Parathyroid adenoma (tissue), 2 donors: ENCODE results near the gene RD3L.

Experiments used
- H2AFZ ChIP-seq: fragments of 300-600 bp; sonication (generic); one replicate; pipeline ENCODE4 v1.7.0; 2017; ENCODE audit warnings: antibody characterized with exemption, mild to moderate bottlenecking
- H3K27ac ChIP-seq: fragments of 300-600 bp; sonication (generic); one replicate; pipeline ENCODE4 v1.7.0; 2017
- H3K27me3 ChIP-seq: fragments of 300-600 bp; sonication (generic); one replicate; pipeline ENCODE4 v1.7.0; 2017; ENCODE audit warnings: low read length; ENCODE audit not compliant: control insufficient read depth, insufficient read depth
- H3K36me3 ChIP-seq: fragments of 300-600 bp; sonication (generic); one replicate; pipeline ENCODE4 v1.7.0; 2017; ENCODE audit warnings: low read length; ENCODE audit not compliant: control insufficient read depth, insufficient read depth
- H3K4me1 ChIP-seq: fragments of 300-600 bp; sonication (generic); one replicate; pipeline ENCODE4 v1.7.0; 2017; ENCODE audit warnings: control low read depth
- H3K4me2 ChIP-seq: fragments of 300-600 bp; sonication (generic); one replicate; pipeline ENCODE4 v1.7.0; 2017; ENCODE audit warnings: low read length
- H3K4me3 ChIP-seq: fragments of 300-600 bp; sonication (generic); one replicate; pipeline ENCODE4 v1.7.0; 2017; ENCODE audit warnings: low read depth, low read length
- H3K79me2 ChIP-seq: fragments of 300-600 bp; sonication (generic); one replicate; pipeline ENCODE4 v1.7.0; 2017; ENCODE audit warnings: control low read depth
- H3K9ac ChIP-seq: fragments of 300-600 bp; sonication (generic); one replicate; pipeline ENCODE4 v1.7.0; 2017; ENCODE audit warnings: mild to moderate bottlenecking
- H3K9me3 ChIP-seq: fragments of 300-600 bp; sonication (generic); one replicate; pipeline ENCODE4 v1.7.0; 2017; ENCODE audit warnings: low read length; ENCODE audit not compliant: control insufficient read depth
- TF ChIP-seq, protein P1 (sequence below): fragments of 300-600 bp; sonication (generic); IDR thresholded peaks from one replicate; pipeline ENCODE4 v1.7.0; 2017; ENCODE audit warnings: antibody characterized with exemption, mild to moderate bottlenecking
- donor health status: primary hyperparathyroidism.

The RD3L gene

DNA sequence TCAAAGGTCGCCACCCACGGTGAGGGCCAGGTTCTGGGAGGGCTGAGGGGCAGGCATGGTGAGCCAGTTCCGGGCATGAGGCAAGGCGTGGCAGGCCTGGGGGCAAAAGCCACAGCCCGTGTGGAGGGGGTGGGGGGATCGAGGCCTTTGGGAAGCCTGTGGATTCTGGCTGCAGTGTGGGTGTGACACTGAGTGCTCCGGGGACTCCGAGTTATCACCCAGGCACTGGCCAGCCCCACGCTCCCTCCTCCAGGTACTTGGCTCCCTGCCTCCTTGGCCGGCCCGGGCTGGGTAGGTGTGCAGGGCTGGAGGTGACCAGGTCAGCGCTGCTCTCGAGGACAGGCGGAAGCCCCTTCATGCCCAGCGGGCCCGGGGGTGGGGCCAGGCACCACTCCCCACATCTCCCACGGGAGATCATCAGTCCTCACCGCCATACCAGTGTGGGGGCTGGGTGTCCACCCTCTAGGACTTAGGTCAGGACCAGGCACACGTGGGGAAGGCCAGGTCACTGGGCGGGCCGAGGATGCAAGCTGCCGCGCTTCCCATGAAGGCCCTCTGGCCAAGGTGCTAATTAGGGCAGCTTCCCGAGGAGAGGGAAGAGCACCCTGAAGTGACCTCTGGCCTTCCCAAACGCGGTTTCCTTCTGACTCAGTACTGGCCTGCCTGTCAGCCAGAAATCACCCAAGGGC is 48.2 kb downstream of the RD3L start:
- no peaks in the 10 kb centered on the region for H3K27me3 ChIP-seq
- no peak overlapping the region for H3K9ac ChIP-seq
- no peak overlapping the region for H3K4me2 ChIP-seq
- peaks cover 16% of the 10 kb centered on the region for H3K4me1 ChIP-seq
- no peaks in the 10 kb centered on the region for H3K79me2 ChIP-seq
- H3K4me3 ChIP-seq, result no peak overlapping the region
- no peak overlapping the region for H3K27ac ChIP-seq
- no peaks in the 10 kb centered on the region for H3K36me3 ChIP-seq
- H2AFZ ChIP-seq, result no peak overlapping the region
- no peaks in the 10 kb centered on the region for H3K9me3 ChIP-seq
- TF ChIP-seq, protein P1, sequence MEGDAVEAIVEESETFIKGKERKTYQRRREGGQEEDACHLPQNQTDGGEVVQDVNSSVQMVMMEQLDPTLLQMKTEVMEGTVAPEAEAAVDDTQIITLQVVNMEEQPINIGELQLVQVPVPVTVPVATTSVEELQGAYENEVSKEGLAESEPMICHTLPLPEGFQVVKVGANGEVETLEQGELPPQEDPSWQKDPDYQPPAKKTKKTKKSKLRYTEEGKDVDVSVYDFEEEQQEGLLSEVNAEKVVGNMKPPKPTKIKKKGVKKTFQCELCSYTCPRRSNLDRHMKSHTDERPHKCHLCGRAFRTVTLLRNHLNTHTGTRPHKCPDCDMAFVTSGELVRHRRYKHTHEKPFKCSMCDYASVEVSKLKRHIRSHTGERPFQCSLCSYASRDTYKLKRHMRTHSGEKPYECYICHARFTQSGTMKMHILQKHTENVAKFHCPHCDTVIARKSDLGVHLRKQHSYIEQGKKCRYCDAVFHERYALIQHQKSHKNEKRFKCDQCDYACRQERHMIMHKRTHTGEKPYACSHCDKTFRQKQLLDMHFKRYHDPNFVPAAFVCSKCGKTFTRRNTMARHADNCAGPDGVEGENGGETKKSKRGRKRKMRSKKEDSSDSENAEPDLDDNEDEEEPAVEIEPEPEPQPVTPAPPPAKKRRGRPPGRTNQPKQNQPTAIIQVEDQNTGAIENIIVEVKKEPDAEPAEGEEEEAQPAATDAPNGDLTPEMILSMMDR, result no peak

DNA sequence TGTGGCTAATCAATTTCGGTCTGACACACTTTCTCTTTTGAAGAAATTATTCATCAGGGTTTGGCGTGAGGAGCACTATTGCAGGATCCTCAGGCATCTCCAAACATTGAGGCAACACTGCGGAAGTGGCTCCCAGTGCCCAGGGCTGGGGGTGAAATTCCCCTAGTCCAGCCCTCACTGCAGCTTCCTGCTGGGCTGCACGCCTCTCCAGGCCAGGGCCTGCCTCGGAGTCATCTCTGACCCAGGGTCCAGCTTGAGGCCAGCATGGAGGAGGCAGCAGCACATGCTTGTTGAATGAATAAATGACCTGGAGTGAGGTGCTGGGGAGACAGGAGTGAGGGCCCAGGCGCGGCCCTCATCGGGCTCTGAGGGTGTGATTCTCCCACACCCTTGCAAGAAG is 50.1 kb downstream of the RD3L start:
- Histone ChIP-seq H3K4me3 (no peak overlapping the region), H3K4me1 (peaks cover 9% of the 10 kb centered on the region), H3K4me2 (no peak overlapping the region), H3K27ac (no peak overlapping the region), H3K36me3 (no peaks in the 10 kb centered on the region), H3K9me3 (no peaks in the 10 kb centered on the region), H3K9ac (no peak overlapping the region), H3K79me2 (no peaks in the 10 kb centered on the region), H2AFZ (no peak overlapping the region), H3K27me3 (no peaks in the 10 kb centered on the region)
- TF ChIP-seq, protein P1, result no peak

GRCh38 chr14:103891667-103892215 is 50.6 kb downstream of the RD3L start:
- Histone ChIP-seq H3K4me1 (peaks cover 9% of the 10 kb centered on the region), H3K9me3 (no peaks in the 10 kb centered on the region), H3K9ac (no peak overlapping the region), H3K36me3 (no peaks in the 10 kb centered on the region), H3K4me3 (no peak overlapping the region), H2AFZ (peak overlapping the region; percentile 58), H3K79me2 (no peaks in the 10 kb centered on the region), H3K4me2 (no peak overlapping the region), H3K27me3 (no peaks in the 10 kb centered on the region), H3K27ac (no peak overlapping the region)
- TF ChIP-seq, protein P1, result no peak

GRCh38 chr14:103890821-103891666 is 51.3 kb downstream of the RD3L start:
- H3K79me2 ChIP-seq, result no peaks in the 10 kb centered on the region
- H3K27ac ChIP-seq, result no peak overlapping the region
- TF ChIP-seq, protein P1, result no peak
- no peaks in the 10 kb centered on the region for H3K27me3 ChIP-seq
- no peak overlapping the region for H3K4me3 ChIP-seq
- H3K4me2 ChIP-seq, result no peak overlapping the region
- H3K4me1 ChIP-seq, result peaks cover 13% of the 10 kb centered on the region
- no peaks in the 10 kb centered on the region for H3K36me3 ChIP-seq
- peak overlapping the region; percentile 58 for H2AFZ ChIP-seq
- no peak overlapping the region for H3K9ac ChIP-seq
- no peaks in the 10 kb centered on the region for H3K9me3 ChIP-seq
